GM19099 (cell line): Measurements from ENCODE around the gene DHX58.

Experiments
- POLR2A ChIP-seq: IDR thresholded peaks from 3 replicates; pipeline ENCODE4 v1.6.1; 2011; ENCODE audit warnings: low read depth; ENCODE audit not compliant: insufficient read length; ENCODE audit errors: extremely low read depth

Gene DHX58

GRCh38 chr17:42118545-42118944 lies 6.0 kb upstream of the DHX58 start:
- TF ChIP-seq POLR2A = no peak

DNA sequence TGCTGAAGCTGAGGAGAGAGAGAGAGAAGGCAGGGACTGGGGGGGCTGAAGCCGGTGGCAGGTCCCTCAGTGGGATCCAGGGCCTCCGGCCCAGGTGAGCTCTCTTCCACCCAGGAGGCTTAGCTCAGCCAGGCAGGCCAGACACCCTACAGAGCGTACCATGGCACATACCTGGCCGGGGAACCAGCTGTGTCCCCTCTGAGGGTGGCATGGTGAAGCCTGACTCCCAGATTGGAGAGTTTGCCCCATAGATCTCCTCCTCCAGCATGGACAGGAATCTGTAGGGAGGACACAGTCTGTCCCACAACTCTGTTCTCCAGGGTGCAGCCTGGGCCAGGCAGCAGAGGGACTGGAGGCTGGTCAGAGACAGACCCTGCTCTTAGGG lies 5.6 kb upstream of the DHX58 start:
- TF ChIP-seq POLR2A = no peak

- no peak for TF ChIP-seq POLR2A
Measured at GRCh38 chr17:42117397-42118125, 5.0 kb upstream of the DHX58 start.

GRCh38 chr17:42116705-42117396 lies 4.3 kb upstream of the DHX58 start:
- no peak for TF ChIP-seq POLR2A

- TF ChIP-seq POLR2A = no peak
Measured at GRCh38 chr17:42114118-42114517, 1.6 kb upstream of the DHX58 start.

- TF ChIP-seq POLR2A = no peak
Measured at GRCh38 chr17:42113293-42114069, 967 bp upstream of the DHX58 start.

GRCh38 chr17:42111871-42112551 lies 503 bp downstream of the DHX58 start:
- no peak for TF ChIP-seq POLR2A

DNA sequence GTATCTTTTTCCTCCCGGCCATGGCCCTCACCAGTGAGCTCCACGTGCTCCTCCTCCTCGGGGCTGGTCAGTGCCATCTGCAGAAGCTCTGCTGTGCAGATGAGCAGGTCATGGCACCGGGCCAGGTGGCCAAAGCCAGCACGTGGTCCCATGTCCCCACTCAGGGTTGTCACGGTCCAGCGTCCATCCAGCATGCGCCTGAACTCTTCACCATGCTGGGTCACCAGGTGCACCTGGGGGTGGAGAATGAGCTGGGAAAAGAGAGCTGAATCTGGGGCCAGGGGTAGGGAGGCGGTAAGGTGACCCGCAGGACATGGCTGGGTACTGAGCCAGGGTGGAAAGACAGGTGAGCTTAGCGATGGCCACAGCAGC lies 1.3 kb downstream of the DHX58 start:
- TF ChIP-seq POLR2A = no peak

GRCh38 chr17:42110301-42111264 lies 1.9 kb downstream of the DHX58 start:
- no peak for TF ChIP-seq POLR2A

GRCh38 chr17:42109086-42109485 lies 3.4 kb downstream of the DHX58 start:
- no peak for TF ChIP-seq POLR2A

GRCh38 chr17:42107597-42108576 lies 4.6 kb downstream of the DHX58 start:
- peak; percentile 28 for TF ChIP-seq POLR2A

DNA sequence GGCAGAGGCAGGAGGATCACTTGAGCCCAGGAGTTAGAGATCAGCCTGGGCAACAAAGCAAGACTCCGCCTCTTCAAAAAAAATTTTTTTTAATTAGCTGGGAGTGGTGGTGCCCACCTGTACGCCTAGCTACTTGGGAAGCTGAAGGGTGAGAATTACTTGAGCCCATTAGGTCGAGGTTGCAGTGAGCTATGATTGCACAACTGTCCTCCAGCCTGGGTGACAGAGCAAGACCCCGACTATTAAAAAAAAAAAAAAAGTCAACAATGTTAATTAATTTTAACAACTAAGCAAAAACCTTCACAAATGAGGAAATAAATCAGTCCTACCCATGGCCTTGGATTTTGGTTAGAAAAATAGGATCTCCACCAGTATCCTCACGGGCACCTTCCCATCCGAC lies 5.4 kb downstream of the DHX58 start:
- TF ChIP-seq POLR2A = no peak

GRCh38 chr17:42106009-42106408 lies 6.5 kb downstream of the DHX58 start:
- no peak for TF ChIP-seq POLR2A
